NCI-H1930 (cell line): ENCODE measurements around the gene VSX2.

Experiments
- DNase-seq, 2 experiments: peaks; one replicate each; lab custom pipeline; 2025; lab: John Stamatoyannopoulos, UW

Gene VSX2

DNA sequence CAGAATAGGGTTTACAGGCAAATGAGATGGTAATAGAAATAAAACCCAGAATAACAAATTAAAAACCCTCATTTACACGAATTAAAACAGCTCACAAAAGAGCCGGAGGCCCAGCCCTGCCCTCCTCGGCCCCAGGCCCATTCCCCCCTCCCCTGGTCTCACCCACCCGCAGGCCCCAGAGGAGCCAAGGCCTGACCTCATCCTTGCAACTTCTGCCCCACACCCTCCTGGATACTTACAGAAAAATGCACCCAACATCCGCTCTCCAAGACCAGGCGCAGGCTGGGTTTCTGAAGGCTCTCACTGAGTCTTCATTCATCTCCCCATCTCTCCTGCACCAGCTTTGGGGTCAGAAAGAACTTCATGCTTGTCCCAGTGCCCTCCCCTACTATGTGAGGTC lies 16.2 kb upstream of the VSX2 start:
- DNase-seq = no peak

DNA sequence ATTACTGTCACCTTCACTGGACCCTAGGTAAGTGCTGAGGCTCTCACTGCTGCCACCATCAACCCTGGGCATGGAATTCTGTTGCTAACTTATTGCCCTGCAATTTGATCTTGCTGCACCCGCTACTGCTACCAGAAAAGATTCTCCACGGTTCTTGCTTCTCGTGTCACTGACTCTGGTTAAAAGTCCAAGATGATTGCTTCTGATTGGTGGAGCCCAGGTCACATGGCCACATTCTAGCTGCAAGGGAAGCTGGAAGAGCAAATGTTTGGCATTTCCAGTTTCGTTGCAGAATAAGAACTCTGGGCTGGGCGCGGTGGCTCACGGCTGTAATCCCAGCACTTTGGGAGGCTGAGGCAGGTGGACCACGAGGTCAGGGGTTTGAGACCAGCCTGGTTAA lies 7.5 kb upstream of the VSX2 start:
- no peak for DNase-seq

DNA sequence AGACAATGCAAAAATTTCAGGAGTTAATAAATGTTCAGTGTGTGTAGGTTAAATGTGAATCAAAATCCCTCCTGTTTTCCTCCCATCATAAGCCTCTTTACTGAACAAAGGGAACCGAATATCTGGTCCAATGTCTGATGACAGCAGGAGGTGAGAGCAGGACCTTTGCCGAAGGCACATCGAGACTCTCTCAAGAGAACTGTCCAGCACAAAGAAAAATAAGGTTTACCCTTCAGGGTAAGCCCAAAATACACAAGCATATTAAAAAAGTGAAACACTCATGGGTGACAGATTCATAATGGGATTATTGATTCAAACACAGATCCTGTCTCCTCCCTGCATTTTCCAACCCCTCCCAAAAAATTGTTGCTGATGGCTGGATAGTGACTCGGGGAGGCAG lies 4.2 kb upstream of the VSX2 start:
- DNase-seq = no peak

DNA sequence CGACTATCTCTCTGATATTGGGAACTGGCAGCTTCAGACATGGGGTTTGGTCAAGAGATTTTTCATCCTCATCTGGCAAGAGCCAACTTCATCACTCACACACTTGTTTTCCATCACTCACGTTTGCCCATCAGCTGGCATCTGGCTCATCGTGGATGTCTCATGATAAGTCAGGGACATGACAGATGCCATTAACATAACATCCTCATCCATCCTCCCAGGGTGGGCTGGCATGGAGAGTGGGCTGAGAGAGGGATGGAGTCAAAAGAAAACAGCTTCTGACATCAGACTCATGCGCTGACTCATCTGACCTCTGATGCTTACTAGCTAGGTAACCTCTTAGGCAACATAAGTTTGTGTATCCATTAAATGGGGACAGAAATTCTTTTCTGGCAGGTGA lies 1.8 kb upstream of the VSX2 start:
- DNase-seq = no peak

DNA sequence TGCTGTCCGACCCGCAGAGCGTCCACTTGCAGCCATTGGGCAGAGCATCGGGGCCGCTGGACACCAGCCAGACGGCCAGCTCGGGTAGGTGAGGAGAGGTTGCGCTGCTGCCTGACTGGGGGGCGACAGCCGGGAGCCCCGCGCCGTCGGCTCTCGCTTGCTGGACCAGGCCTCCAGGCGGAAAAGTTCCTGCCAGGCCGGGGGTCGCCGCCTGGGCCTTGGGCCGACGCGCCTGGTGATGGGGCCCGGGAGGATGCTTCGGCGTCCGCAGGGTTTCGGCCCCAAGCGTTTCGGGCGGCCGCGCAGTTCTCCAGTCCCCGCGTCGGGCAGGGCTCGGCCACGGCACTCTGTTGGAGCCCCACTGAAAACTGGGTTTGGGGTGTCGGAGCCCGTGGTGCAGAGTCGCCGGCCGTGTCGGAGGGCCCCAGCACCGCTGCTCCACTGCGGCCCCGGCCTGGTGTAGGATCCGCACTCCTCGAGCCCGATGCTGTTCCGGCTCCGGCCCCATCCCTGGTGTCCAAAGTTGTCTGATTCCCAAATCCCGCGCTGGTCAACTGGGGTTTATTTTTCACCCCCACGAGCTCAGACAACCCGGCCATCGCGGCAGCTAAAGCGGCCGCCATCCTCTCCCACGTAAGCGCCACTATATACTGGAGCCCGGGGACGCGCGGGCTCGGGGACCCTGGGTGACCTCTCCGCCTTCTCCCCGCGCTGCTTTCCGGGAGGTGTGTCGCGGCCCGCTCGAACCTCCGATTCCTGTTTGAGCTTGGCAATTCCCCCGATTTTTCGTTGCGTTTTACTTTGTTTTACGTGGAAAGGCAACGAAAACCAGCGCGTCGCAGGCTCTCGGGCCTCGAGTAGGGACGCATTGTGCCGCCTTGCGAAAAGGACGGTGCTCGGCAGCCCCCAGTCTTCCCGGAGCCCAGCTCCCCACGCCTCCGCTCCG lies 872 bp downstream of the VSX2 start:
- DNase-seq = no peak

DNA sequence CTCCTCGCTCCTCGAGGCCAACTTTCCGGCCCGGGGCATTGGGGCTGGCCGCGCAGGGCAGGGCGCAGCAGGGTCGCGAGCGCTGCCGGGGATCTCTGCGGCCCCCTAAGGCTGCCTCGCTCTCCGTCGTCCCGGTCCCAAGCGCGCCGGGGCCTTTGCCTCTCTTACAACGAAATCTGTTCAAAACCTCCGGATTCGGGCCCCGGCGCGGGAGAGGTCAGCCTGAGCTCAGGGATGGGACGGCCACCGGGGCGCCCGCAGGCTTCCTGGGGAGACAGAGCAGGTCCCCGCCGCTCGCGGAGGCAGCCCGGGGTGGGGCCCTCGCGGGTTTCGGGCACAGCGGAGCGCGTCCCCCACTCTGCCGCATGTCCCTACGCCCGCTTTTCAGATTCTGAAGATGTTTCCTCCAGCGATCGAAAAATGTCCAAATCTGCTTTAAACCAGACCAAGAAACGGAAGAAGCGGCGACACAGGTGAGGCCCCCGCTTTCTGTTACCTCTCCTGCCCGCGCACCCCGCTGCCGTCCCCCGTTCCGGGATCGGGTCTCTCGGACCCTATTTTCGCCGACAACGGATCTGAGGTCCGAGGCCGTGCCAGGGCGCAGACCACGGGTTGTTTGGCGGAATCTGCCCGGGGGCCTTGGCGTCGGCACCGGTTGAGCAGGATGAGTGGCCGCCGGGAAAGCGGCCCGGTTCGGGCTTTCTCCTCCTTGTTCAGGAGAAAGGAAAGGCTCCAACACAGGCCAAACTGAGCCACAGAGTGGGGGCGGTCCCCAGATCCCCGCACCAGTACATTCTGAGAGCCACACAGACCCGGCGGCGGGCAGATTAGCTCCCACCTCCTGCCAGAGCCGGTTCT lies 1.8 kb downstream of the VSX2 start:
- no peak for DNase-seq

DNA sequence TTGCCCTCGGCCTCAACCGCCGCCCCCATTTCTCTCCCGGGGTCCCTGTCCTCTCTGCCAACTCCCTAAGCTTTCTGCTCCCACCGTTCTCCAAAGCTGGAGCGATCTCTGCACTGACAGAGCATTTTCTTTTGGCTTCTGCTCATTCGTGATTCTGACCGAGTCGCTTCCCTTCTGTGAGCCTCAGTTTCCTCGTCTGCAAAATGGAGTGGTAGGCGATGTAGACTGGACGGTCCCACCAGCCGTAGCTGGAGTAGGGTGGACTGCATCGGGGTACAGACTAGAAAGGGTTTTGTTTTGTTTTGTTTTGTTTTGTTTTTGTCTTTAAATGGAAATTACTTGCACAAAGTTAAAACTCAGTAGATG lies 2.4 kb downstream of the VSX2 start:
- no peak for DNase-seq

DNA sequence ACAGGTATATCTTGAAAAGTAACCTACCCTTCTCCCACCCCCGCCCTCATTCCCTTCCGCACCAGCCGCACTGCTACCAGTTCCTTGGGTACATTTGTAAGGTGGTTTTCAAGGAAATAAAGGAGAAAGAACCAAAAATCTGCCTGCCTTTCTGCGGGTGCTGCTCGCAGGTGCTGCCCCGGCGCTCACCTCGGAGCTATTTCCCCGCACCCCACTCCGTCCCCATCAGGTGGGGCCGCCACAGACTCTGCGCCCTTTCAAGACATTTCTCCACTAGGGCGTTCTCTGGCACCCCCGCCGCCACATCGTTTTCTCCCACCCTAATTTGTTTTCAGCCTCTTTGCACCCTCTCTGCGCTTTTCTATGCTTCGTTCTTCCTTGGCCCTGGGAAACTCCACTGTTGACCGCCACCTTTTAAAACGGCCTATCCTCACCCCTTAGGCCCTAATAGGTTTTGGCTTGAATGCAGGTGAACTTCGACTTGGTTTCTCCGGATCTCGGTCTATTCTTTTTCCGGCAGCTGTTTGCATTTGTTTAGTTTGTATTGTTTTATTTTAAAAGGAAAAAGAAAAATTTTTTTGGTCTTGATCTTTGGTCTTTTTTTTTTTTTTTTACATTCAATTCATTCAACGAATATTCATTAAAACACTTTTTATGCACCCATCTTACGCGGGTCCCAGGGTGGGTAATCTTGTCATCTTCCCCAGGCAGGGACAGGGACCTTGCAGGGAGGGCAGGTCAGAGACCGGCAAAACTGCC lies 3.0 kb downstream of the VSX2 start:
- no peak for DNase-seq

DNA sequence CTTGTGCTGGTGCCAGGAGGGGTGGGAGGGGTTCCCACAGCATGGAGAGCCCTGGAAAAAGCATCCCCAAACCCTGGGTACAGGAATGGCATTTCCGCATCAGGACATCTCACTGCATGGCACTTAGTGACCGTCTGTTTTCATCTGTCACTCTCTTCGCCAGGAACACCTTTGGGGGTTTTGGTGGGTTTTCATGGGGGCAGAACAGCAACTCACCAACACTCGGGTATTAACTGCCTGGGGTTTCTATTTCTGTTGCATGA lies 3.5 kb downstream of the VSX2 start:
- DNase-seq = no peak

DNA sequence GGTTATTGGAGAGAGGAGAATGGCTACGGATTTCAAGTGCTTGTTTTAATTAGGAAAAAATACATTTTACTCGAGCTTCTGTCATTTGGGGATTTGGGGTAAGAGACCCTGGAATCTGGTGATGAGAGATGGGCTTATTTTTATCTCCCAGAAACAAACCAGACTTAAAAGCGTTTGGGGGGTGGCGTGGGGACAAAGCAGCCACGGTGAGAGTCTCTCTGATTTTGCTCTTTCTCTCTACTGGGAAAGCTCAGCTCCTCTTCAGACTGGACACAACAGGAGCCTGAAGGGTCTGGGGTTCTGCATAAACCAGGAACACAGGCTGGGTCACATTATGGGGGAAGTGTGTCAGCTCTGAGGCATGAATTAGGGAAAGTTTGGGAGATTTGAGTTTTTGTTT lies 3.8 kb downstream of the VSX2 start:
- DNase-seq = no peak

DNA sequence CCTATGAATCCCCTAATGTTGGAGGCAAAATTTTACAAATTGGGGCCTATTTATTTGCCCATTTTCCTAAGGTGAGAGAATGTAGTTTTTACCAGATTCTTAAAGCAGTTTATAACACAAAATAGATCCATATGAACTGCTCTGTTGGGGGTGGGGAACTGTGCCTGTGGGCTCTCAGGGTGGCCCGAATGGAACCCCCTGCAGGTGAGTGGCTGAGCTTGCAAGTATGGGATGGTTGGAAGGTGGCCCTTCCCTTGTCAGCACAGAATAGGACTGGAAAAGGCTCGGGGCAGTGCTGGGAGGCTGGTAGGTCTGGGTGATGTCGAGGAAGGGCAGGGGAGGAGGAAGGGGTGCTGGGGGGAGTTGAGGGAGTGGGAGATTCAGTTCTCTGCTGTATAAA lies 4.9 kb downstream of the VSX2 start:
- no peak for DNase-seq

DNA sequence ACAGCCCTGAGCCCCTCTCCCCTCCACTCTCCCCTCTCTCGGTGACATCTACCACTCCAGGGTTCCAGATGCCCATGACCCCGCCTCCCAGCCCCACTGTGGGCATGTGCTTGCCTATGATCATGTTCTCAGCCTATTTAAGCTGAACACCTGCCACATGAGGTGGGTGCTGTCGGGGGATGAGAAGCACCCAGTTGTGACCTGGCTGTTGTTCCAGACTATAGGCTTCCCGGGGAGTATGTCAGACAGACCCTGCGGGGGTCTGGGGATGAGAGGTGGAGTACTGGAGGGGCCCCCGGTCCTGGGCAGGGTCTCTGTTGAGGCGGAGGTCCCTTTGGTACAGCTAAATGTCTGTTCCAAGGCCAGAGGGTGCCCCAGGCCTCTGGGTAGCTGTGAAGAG lies 6.0 kb downstream of the VSX2 start:
- no peak for DNase-seq

DNA sequence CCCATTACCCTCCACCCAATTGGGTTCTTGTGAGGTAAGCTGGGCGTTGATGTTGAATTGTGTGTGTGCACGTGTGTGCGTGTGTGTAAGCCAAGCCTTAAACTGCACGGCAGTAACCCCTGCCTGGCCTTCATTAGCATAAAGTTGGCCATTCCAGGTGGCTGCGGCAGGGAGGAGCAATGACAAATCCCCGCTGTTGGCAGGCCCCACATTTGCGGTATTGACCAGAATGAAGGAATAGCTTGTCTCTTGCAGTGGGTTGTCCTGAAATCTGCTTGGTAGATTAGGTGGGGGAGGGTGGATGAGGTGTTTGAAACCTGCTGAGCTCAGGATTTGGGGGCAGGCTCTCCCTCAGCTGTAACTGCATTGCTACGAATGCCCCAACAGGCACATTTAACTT lies 7.3 kb downstream of the VSX2 start:
- DNase-seq = no peak

DNA sequence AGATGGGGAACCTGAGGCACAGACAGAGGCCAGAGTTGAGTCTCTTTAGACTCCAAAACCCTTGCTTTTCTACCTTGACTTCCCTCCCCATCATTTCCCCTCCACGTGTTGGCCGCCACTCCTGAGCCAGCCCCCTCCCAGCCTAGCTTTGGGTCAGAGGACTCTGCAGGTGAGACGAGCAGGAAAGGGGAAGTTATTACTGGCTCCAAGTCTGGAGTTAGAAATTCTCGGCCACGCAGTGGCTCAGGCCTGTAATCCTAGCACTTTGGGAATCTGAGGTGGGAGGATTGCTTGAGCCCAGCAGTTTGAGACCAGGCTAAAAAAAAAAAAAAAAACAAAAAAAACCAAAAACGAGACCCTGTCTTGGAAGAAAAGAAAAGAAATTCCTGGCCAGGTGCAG lies 8.8 kb downstream of the VSX2 start:
- no peak for DNase-seq

DNA sequence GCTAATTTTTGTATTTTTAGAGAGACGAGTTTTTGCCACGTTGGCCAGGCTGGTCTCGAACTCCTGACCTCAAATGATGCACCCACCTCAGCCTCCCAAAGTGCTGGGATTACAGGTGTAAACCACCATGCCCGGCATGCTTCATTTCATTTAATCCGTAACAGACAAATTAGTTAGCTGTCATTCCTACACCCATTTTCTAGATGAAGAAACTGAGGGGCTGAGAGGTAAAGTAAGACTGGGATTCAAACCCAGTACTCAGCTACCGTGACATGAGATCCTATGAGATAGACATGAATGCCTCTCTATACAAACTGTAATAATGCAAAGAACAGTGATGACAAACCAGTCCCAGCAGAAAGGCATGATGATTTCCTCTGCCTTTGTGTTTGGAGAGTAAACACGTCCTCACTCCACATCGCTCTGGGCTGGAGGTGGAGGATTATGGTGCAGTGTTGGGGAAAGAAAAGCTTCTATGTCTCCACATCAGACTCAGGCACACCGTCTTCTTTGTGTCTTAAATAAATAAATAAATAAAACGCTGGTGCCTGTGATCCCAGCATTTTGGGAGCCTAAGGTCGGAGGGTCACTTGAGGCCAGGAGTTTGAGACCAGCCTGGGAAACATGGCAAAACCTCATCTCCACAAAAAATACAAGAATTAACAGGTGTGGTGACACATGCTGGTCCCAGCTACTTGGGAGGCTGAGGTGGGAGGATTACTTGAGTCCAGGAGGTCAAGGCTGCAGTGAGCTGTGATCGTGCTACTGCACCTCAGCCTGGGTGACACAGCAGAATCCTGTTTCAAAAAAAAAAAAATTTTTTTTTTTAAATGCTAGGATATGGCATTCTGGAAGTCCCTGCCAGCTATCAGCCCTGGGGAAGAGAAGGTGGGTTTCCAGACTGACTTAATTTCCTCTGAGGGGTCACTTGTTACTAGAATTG lies 10.5 kb downstream of the VSX2 start:
- DNase-seq = no peak

DNA sequence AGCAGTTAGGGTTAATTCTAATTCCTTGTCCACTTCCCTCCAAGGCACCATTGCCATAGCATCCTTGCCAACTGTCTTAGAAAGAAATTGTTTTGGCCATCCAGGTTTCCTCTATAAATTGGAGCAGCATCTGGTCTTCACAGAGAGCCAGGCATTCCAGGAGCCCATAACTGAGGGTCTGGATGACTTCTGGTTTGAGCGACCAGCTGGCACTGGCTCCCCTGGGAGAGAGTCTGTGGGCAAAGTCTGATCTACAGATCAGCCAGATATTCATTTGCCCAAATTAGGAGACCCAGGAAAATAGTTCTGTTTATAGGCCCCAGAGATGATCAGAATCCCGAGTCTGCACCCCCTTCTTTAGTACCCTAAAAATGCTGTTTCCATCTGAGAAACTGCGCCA lies 16.0 kb downstream of the VSX2 start:
- DNase-seq = no peak

DNA sequence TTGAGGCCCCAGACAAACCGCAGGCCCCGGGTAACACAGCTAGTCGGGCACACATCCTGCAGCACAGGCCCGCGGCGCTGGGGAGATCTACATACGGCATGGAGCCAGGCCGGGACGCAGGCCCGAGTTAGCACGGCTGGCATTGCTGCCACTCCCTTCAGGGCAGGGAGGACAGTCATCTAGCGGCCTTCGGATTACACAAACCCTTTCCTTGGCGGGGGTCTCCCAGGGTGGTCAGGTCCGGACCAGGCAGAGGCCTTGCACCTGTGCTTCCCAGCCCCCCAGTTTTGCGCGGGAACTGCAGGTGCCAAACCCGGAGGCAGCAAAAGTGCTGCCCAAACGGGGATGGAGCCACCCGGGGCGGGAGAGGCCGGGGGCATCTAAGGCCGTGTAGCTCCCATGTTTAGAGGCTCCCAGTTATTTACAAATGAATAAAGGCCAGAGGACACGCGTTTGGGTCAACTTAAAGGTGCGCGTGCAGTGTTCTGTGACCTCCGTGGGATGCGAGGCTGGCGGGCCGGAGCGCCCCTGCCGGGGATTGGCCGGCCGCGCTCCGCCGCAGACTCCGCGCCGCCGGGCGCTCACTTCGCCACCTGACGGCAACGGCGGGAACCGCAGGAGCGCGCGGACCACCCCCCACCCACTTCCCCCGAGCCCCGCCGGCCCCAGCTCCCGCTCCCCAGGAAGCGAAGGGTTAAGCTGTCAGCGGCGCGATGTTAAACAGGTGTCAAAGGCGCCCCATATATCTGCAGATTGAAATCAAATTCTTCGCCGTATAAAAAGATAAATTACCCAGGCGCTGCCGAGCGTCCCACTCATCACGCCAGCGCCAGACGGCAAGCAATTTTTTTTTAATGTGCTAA lies 18.1 kb downstream of the VSX2 start:
- peak; percentile 13 to 60 for DNase-seq

DNA sequence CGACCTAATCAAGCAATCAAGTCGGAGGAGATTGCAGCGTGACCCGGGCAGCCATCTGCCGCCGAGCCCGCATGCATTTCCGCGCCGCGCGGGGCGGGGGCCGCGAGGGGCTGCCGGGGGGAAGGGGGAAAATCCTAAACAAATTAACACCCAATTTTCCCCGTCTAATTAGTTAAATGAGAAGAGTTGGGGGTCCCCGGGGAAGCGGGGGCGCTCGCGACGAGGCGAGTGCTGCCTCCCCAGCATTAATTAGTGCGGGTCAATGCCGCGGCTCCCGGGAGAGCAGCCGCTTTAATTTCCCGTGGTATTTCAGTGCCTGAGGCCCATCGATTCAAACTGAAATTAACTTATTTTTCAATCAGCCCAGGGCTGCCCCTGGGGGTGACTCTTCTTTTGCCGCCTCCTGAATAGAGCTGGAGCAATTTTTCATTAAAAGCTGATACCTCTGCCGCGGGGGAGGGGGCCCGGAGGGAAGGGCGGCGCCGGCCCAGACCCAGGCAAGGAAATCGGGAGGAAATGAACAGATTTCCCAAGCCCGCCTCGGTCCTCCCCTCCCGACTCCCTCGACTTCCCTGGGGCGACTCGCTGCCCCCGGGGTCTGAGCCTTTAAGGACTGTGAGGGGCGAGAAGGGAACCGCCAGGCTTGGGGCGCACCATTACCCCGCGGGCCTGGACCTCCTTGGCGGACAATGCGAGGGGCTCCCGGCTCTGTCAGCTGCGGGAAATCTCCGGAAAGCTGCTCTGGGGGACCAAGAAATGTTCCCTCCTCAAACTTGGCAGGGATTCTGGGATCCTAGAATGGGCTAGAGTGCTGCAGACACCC lies 18.9 kb downstream of the VSX2 start:
- DNase-seq = no peak

DNA sequence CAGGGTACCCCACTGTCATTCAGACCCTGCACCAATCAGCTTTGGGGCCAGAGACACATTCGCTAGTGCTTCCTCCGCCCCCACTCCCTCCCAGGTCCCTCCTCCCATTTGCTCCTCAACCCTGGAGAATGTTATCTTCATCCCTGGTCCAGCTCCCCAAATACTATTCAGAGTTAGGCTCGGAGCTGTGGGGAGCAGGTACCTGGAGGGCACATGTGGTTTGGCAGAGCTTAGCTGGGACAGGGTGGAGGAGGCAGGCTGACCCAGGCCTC lies 19.5 kb downstream of the VSX2 start:
- DNase-seq = no peak

DNA sequence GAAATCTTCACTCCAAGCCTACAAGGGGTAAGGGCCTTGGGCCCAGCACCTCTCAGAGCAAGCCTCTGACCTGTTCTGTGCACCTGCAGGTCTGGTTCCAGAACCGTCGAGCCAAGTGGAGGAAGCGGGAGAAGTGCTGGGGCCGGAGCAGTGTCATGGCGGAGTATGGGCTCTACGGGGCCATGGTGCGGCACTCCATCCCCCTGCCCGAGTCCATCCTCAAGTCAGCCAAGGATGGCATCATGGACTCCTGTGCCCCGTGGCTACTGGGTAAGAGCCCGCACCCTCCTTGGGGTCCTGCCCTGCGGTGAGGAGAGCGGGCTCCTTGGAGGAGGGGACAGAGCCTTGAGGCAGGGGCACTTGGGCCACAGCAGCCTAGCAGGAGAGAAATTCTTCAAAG lies 20.3 kb downstream of the VSX2 start:
- DNase-seq = no peak
